Bladder microvascular endothelial cell (primary cell): ENCODE measurements around the gene WNT5A. TPM values are rescaled to one million over a fixed set of nuclear protein-coding genes. Genes with fewer than 3 reads are reported as not detected.

Experiments
- total RNA-seq: library from RNA; depleted of rRNA; stranded (reverse); fragments of >200 nt; gene quantifications from 2 replicates; pipeline ENCODE4 v1.2.3, GENCODE V29; 2014

WNT5A gene
- total RNA-seq = 0.97 and 3.7 TPM in 2 replicates

GRCh38 chr3:55486857-55487380 lies at the start of gene WNT5A:
Gene WNT5A, minus strand, starts transcription at chr3:55487306. Its CDS starts 321 bp downstream, at chr3:55486985.

